HG03025 (cell line): ENCODE measurements around the gene CCDC177.

Source experiments
- ATAC-seq: cut with Tn5 transposase; IDR thresholded peaks from one replicate; pipeline ENCODE4 v1.9.1; 2021; ENCODE audit warnings: mild to moderate bottlenecking, moderate library complexity; ENCODE audit not compliant: unreplicated experiment, low FRiP score

The CCDC177 gene

GRCh38 chr14:69570836-69571330 lies 3.8 kb downstream of the CCDC177 start:
- ATAC-seq, result no peak

GRCh38 chr14:69569859-69570258 lies 4.8 kb downstream of the CCDC177 start:
- ATAC-seq, result no peak

GRCh38 chr14:69567563-69567962 lies 7.1 kb downstream of the CCDC177 start:
- no peak for ATAC-seq

GRCh38 chr14:69561893-69562292 lies 12.8 kb downstream of the CCDC177 start:
- no peak for ATAC-seq

GRCh38 chr14:69560826-69561225 lies 13.8 kb downstream of the CCDC177 start:
- ATAC-seq, result no peak

- ATAC-seq, result no peak
These were observed 15.1 kb downstream of the CCDC177 start for GRCh38 chr14:69559581-69560011.

- ATAC-seq, result no peak
These were observed 15.9 kb downstream of the CCDC177 start for GRCh38 chr14:69558774-69559173.

- no peak for ATAC-seq
These were observed 20.2 kb downstream of the CCDC177 start for GRCh38 chr14:69554500-69554899.

GRCh38 chr14:69553252-69553651 lies 21.4 kb downstream of the CCDC177 start:
- ATAC-seq, result no peak

- no peak for ATAC-seq
These were observed 23.2 kb downstream of the CCDC177 start for GRCh38 chr14:69551511-69551910.

- ATAC-seq, result no peak
These were observed 26.1 kb downstream of the CCDC177 start for GRCh38 chr14:69548566-69548965.

- ATAC-seq, result no peak
These were observed 26.8 kb downstream of the CCDC177 start for GRCh38 chr14:69547701-69548348.

- ATAC-seq, result no peak
These were observed 31.1 kb downstream of the CCDC177 start for GRCh38 chr14:69543341-69544115.

- no peak for ATAC-seq
These were observed 32.4 kb downstream of the CCDC177 start for GRCh38 chr14:69542311-69542710.

GRCh38 chr14:69540654-69541335 lies 33.9 kb downstream of the CCDC177 start:
- no peak for ATAC-seq

GRCh38 chr14:69539631-69540410 lies 34.9 kb downstream of the CCDC177 start:
- ATAC-seq, result no peak

GRCh38 chr14:69538766-69539165 lies 35.9 kb downstream of the CCDC177 start:
- ATAC-seq, result no peak

GRCh38 chr14:69537900-69538299 lies 36.8 kb downstream of the CCDC177 start:
- ATAC-seq, result no peak

- ATAC-seq, result no peak
These were observed 37.7 kb downstream of the CCDC177 start for GRCh38 chr14:69536971-69537370.

GRCh38 chr14:69535230-69535848 lies 39.3 kb downstream of the CCDC177 start:
- ATAC-seq, result no peak
